Upper lobe of left lung (tissue), 6 donors: ENCODE results near the gene KCNMA1. TPM values are rescaled to one million over a fixed set of nuclear protein-coding genes. Genes with fewer than 3 reads are reported as not detected.

Experiments used
- ATAC-seq, 2 donors: fragments of 200-7000 bp; cut with Tn5 transposase; one replicate each; pipeline ENCODE4 v1.9.1; 2022; ENCODE audit warnings: mild to moderate bottlenecking in 2 of 2, moderate library complexity in 2 of 2; ENCODE audit not compliant: low FRiP score in 2 of 2
- DNase-seq, 2 donors: peaks; one replicate each; pipeline ENCODE4 v3.0.0-alpha.2; 2019 to 2020
- H3K27ac ChIP-seq, 4 donors: fragments of 200-600 bp; sonication (generic); one replicate each; pipeline ENCODE4 v1.5.1; 2016 to 2019
- H3K27me3 ChIP-seq, 4 donors: fragments of 200-600 bp; sonication (generic); one replicate each; pipeline ENCODE4 v1.5.1; 2017 to 2019
- H3K36me3 ChIP-seq, 4 donors: fragments of 200-600 bp; sonication (generic); one replicate each; pipeline ENCODE4 v1.5.1; 2016 to 2019
- H3K4me1 ChIP-seq, 4 donors: fragments of 200-600 bp; sonication (generic); one replicate each; pipeline ENCODE4 v1.5.1; 2018 to 2019
- H3K4me3 ChIP-seq, 4 donors: fragments of 200-600 bp; sonication (generic); one replicate each; pipeline ENCODE4 v1.5.1; 2017 to 2019; ENCODE audit warnings: mild to moderate bottlenecking in 2 of 4, moderate library complexity in 1 of 4
- H3K9me3 ChIP-seq, 4 donors: fragments of 200-600 bp; sonication (generic); one replicate each; pipeline ENCODE4 v1.5.1; 2018 to 2019
- CTCF ChIP-seq, 6 experiments: fragments of 450-650 bp in 4 of 6; fragments of 200-600 bp in 2 of 6; sonication (generic) in 2 of 6; IDR thresholded peaks; one replicate each; pipeline ENCODE4 v1.5.1; 2016 to 2019; ENCODE audit warnings: antibody characterized with exemption in 6 of 6
- EP300 ChIP-seq, 4 donors: sonication (generic); formaldehyde crosslinking; IDR thresholded peaks; one replicate each; pipeline ENCODE4 v1.5.1; 2017; ENCODE audit warnings: antibody characterized with exemption in 4 of 4, control low read depth in 2 of 4
- POLR2A ChIP-seq, 4 donors: fragments of 450-650 bp; IDR thresholded peaks; one replicate each; pipeline ENCODE4 v1.5.1; 2016 to 2017; ENCODE audit warnings: antibody characterized with exemption in 4 of 4, mild to moderate bottlenecking in 2 of 4
- POLR2AphosphoS5 ChIP-seq, 2 donors: sonication (generic); formaldehyde crosslinking; IDR thresholded peaks; one replicate each; pipeline ENCODE4 v1.5.1; 2017; ENCODE audit warnings: antibody characterized with exemption in 2 of 2
- WGBS, 2 donors: methylation state at CpG; one replicate each; pipeline ENCODE4 v1.1.5; 2017 to 2018; 5-methylcytosine and 5-hydroxymethylcytosine counted together
- total RNA-seq, 6 donors: library from RNA; depleted of rRNA in 4 of 6; stranded (reverse); fragments of >200 nt in 4 of 6; gene quantifications; one replicate each; pipeline versions ENCODE4 v1.1.0 to v1.2.1, GENCODE V29; 2016 to 2021
- donor health status: DM: no; HTN: no; CAD: no; lungs with moderate emphysema.
- donor health status: DM: no; HTN: yes; CAD: no; lungs with severe emphysema.

The KCNMA1 gene
- total RNA-seq, 6 donors from 2014 or later: 5.8 to 107 (median 22.0) TPM

- ATAC-seq: peak in 1 of 2 donors; percentile 80
- Histone ChIP-seq H3K27ac (no peak overlapping the region), H3K36me3 (no peaks in the 10 kb centered on the region), H3K4me3 (no peak overlapping the region), H3K27me3 (no peaks in the 10 kb centered on the region), H3K4me1 (no peaks in the 10 kb centered on the region), H3K9me3 (no peaks in the 10 kb centered on the region)
- 68 to 77% methylated on average over 10 of the region's 10 CpGs for WGBS, 2 donors
- no peak for TF ChIP-seq EP300 (IDR thresholded peaks at IDR 0.05)
- no peak for TF ChIP-seq CTCF (IDR thresholded peaks at IDR 0.05)
- TF ChIP-seq POLR2AphosphoS5 (IDR thresholded peaks at IDR 0.05): no peak
- no peak for TF ChIP-seq POLR2A (IDR thresholded peaks at IDR 0.05)
- no peak for DNase-seq
These were observed 663.5 kb downstream of the KCNMA1 start for GRCh38 chr10:76974017-76974691.

- H3K4me1 ChIP-seq: no peaks in the 10 kb centered on the region
- TF ChIP-seq EP300 (IDR thresholded peaks at IDR 0.05): no peak
- TF ChIP-seq POLR2AphosphoS5 (IDR thresholded peaks at IDR 0.05): no peak
- no peak for TF ChIP-seq CTCF (IDR thresholded peaks at IDR 0.05)
- TF ChIP-seq POLR2A (IDR thresholded peaks at IDR 0.05): no peak
- H3K4me3 ChIP-seq: no peak overlapping the region
- no peak overlapping the region for H3K27ac ChIP-seq
- 60 to 68% methylated on average over 10 of the region's 10 CpGs for WGBS, 2 donors
- no peaks in the 10 kb centered on the region for H3K27me3 ChIP-seq
- no peaks in the 10 kb centered on the region for H3K9me3 ChIP-seq
- ATAC-seq (peak in 1 of 2 donors; percentile 42), DNase-seq (no peak)
- H3K36me3 ChIP-seq: no peaks in the 10 kb centered on the region
These were observed 664.3 kb downstream of the KCNMA1 start for GRCh38 chr10:76973091-76974016.

- Histone ChIP-seq H3K36me3 (no peaks in the 10 kb centered on the region), H3K9me3 (no peaks in the 10 kb centered on the region), H3K4me1 (no peaks in the 10 kb centered on the region), H3K27me3 (no peaks in the 10 kb centered on the region), H3K4me3 (no peak overlapping the region), H3K27ac (no peak overlapping the region)
- TF ChIP-seq CTCF (IDR thresholded peaks at IDR 0.05) (no peak), POLR2AphosphoS5 (IDR thresholded peaks at IDR 0.05) (no peak), POLR2A (IDR thresholded peaks at IDR 0.05) (no peak), EP300 (IDR thresholded peaks at IDR 0.05) (no peak)
- DNase-seq (no peak), ATAC-seq (no peak)
- 91 to 93% methylated on average over 2 of the region's 2 CpGs for WGBS, 2 donors
These were observed 665.1 kb downstream of the KCNMA1 start for GRCh38 chr10:76972541-76972940.

- DNase-seq (no peak), ATAC-seq (no peak)
- TF ChIP-seq POLR2A (IDR thresholded peaks at IDR 0.05): no peak
- TF ChIP-seq POLR2AphosphoS5 (IDR thresholded peaks at IDR 0.05): no peak
- TF ChIP-seq EP300 (IDR thresholded peaks at IDR 0.05): no peak
- no peak for TF ChIP-seq CTCF (IDR thresholded peaks at IDR 0.05)
- H3K27ac ChIP-seq: no peak overlapping the region
- no peaks in the 10 kb centered on the region for H3K4me1 ChIP-seq
- H3K36me3 ChIP-seq: no peaks in the 10 kb centered on the region
- H3K4me3 ChIP-seq: no peak overlapping the region
- WGBS, 2 donors: 81 to 82% methylated on average over 8 of the region's 8 CpGs
- no peaks in the 10 kb centered on the region for H3K9me3 ChIP-seq
- no peaks in the 10 kb centered on the region for H3K27me3 ChIP-seq
These were observed 665.9 kb downstream of the KCNMA1 start for GRCh38 chr10:76971547-76972170.
